Measurements from ENCODE around the gene CYSLTR2. TPM values are rescaled to one million over a fixed set of nuclear protein-coding genes. Genes with fewer than 3 reads are reported as not detected.

CYSLTR2 gene
- total RNA-seq, 2 experiments from 2014 or later = 1.3 to 1.7 TPM

GRCh38 chr13:48631441-48631840 lies 22.3 kb upstream of the CYSLTR2 start:
- Mint-ChIP-seq H3K36me3 (ENCODE audit: low read depth) (peaks cover 2% of the 10 kb centered on the region), H3K27ac (no peak overlapping the region), H3K4me3 (no peak overlapping the region), H3K9me3 (peaks cover 13% of the 10 kb centered on the region), H3K4me1 (ENCODE audit: low read depth) (peaks cover 4% of the 10 kb centered on the region), H3K27me3 (ENCODE audit: low read depth) (no peaks in the 10 kb centered on the region)
- intact Hi-C loops (cut with micrococcal nuclease) = no loop called here
- no peak for DNase-seq
- CTCF ChIA-PET = interaction anchor here (1.1 to 2.8 kb wide), 3 partner anchors 15 to 137 kb away, joined by 3 to 8 read pairs (median 3); no protein-coding TSS in a partner anchor

GRCh38 chr13:48633700-48634099 lies 20.0 kb upstream of the CYSLTR2 start:
- H3K36me3 Mint-ChIP-seq (ENCODE audit: low read depth) = peaks cover 2% of the 10 kb centered on the region
- intact Hi-C loops (cut with micrococcal nuclease) = no loop called here
- no peak for DNase-seq
- no peak overlapping the region for H3K4me3 Mint-ChIP-seq
- H3K9me3 Mint-ChIP-seq = peaks cover 16% of the 10 kb centered on the region
- CTCF ChIA-PET = no interaction called here
- no peaks in the 10 kb centered on the region for H3K27me3 Mint-ChIP-seq (ENCODE audit: low read depth)
- peaks cover 4% of the 10 kb centered on the region for H3K4me1 Mint-ChIP-seq (ENCODE audit: low read depth)
- H3K27ac Mint-ChIP-seq = peak overlapping the region; percentile 14

DNA sequence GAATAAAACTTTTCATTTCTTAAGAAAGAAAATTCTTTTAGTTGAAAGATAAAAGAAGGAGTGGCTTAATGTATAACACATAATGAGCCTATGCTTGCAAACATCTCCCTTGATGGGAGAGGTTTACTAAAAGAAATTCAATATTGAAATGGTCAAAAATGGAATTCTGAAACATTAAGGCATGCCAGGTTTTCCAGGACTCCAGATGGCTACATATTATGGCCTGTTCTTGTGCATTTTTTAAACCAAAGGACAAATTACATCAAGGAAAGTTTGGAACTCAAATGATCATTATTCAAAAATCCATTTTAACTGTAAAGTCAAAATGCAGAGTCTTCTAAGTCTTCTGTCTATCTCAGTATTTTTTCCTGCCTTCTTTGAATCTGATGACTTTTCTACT lies 19.1 kb upstream of the CYSLTR2 start:
- intact Hi-C loops (cut with micrococcal nuclease) = no loop called here
- CTCF ChIA-PET = interaction anchor here (0.6 to 1.0 kb wide), 3 partner anchors 10 to 95 kb away, joined by 3 to 4 read pairs (median 3); no protein-coding TSS in a partner anchor
- Mint-ChIP-seq H3K9me3 (peaks cover 16% of the 10 kb centered on the region), H3K4me3 (no peak overlapping the region), H3K27ac (no peak overlapping the region), H3K27me3 (ENCODE audit: low read depth) (no peaks in the 10 kb centered on the region), H3K36me3 (ENCODE audit: low read depth) (peaks cover 2% of the 10 kb centered on the region), H3K4me1 (ENCODE audit: low read depth) (peaks cover 4% of the 10 kb centered on the region)
- no peak for DNase-seq

DNA sequence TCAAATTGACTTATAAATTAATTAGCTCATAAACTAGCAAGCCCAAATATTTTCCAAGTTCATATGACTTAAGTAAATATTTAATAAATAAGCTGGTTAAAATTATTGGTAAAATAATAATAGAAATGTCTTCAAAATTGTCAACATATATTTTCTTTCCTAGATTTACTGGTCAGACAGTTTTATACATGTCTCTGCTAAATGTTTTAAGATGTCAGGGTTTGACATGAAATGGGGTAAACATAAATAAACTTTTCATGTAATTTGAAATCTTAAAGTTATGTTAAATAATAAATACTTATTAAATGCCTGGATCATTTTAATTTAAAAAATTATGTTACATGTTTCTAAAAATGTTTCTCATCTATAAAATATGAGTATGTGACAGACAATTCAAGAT lies 18.3 kb upstream of the CYSLTR2 start:
- DNase-seq = no peak
- CTCF ChIA-PET = interaction anchor here (0.6 to 1.0 kb wide), 4 partner anchors 11 to 96 kb away, joined by 3 read pairs; no protein-coding TSS in a partner anchor
- Mint-ChIP-seq H3K27ac (no peak overlapping the region), H3K27me3 (ENCODE audit: low read depth) (no peaks in the 10 kb centered on the region), H3K4me3 (no peak overlapping the region), H3K4me1 (ENCODE audit: low read depth) (peaks cover 4% of the 10 kb centered on the region), H3K9me3 (peaks cover 16% of the 10 kb centered on the region), H3K36me3 (ENCODE audit: low read depth) (peaks cover 2% of the 10 kb centered on the region)
- intact Hi-C loops (cut with micrococcal nuclease) = no loop called here

GRCh38 chr13:48636550-48636949 lies 17.2 kb upstream of the CYSLTR2 start:
- Mint-ChIP-seq H3K36me3 (ENCODE audit: low read depth) (peaks cover 2% of the 10 kb centered on the region), H3K9me3 (peaks cover 16% of the 10 kb centered on the region), H3K4me3 (no peak overlapping the region), H3K27ac (no peak overlapping the region), H3K27me3 (ENCODE audit: low read depth) (no peaks in the 10 kb centered on the region), H3K4me1 (ENCODE audit: low read depth) (peaks cover 4% of the 10 kb centered on the region)
- intact Hi-C loops (cut with micrococcal nuclease) = no loop called here
- DNase-seq = no peak
- CTCF ChIA-PET = no interaction called here

GRCh38 chr13:48637601-48638000 lies 16.1 kb upstream of the CYSLTR2 start:
- intact Hi-C loops (cut with micrococcal nuclease) = no loop called here
- peaks cover 4% of the 10 kb centered on the region for H3K4me1 Mint-ChIP-seq (ENCODE audit: low read depth)

DNA sequence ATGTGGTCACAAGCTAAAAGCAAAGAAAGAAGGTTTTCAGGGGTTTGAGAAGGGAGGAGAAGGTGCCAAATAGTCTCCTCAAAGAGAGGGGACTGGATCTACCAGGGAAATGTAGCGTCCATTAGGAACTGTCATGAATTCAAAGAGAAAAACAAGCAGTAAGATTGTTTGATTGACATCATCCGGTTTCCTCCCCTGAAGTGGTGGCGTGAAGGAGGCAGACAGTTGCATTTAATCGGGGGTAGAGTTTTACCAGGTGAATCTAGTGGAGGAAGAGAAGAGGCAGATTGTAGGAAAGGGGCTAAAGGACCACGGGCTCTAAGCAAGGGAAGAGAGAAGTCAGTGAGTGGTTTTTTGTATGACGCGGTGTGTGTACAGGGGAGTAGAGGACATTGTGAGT lies 13.0 kb upstream of the CYSLTR2 start:
- no peaks in the 10 kb centered on the region for H3K36me3 Mint-ChIP-seq (ENCODE audit: low read depth)

More at GRCh38 chr13:48637601-48638000, 16.1 kb upstream of the CYSLTR2 start:
- CTCF ChIA-PET = no interaction called here
- DNase-seq = no peak
- Mint-ChIP-seq H3K27me3 (ENCODE audit: low read depth) (no peaks in the 10 kb centered on the region), H3K9me3 (peaks cover 16% of the 10 kb centered on the region), H3K4me3 (no peak overlapping the region), H3K36me3 (ENCODE audit: low read depth) (peaks cover 2% of the 10 kb centered on the region), H3K27ac (no peak overlapping the region)

DNA sequence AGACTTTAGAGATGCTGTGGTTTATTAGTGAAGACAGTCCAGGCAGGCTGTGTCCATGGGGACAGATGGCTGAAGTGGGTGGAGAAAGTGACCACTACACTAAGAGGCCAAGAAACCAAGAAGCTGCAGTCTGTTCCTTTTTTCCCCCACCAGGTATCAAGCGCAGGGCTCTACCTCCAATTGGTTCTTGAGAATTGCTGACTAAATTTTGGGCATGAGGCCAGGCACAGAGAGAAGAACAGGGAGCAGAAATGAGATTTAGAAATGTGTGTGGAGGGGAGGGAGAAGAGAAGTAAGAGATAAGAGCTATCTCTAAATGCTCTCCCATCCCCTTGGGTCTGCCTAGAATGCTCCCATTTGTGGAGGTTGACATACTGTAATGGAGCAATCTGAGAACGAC lies 12.3 kb upstream of the CYSLTR2 start:
- no peak for DNase-seq
- H3K36me3 Mint-ChIP-seq (ENCODE audit: low read depth) = no peaks in the 10 kb centered on the region
- intact Hi-C loops (cut with micrococcal nuclease) = no loop called here
- no peak overlapping the region for H3K4me3 Mint-ChIP-seq
- no peak overlapping the region for H3K27ac Mint-ChIP-seq
- no peaks in the 10 kb centered on the region for H3K4me1 Mint-ChIP-seq (ENCODE audit: low read depth)
- no peaks in the 10 kb centered on the region for H3K27me3 Mint-ChIP-seq (ENCODE audit: low read depth)
- H3K9me3 Mint-ChIP-seq = peaks cover 2% of the 10 kb centered on the region
- CTCF ChIA-PET = interaction anchor here (0.6 kb wide), 1 partner anchor 254 kb away, joined by 4 read pairs; no protein-coding TSS in a partner anchor

More for the DNA sequence above, 13.0 kb upstream of the CYSLTR2 start:
- DNase-seq = no peak
- H3K9me3 Mint-ChIP-seq = peaks cover 7% of the 10 kb centered on the region
- no peak overlapping the region for H3K4me3 Mint-ChIP-seq
- H3K4me1 Mint-ChIP-seq (ENCODE audit: low read depth) = no peaks in the 10 kb centered on the region
- H3K27ac Mint-ChIP-seq = no peak overlapping the region
- CTCF ChIA-PET = interaction anchor here (0.6 kb wide), 1 partner anchor 254 kb away, joined by 4 read pairs; no protein-coding TSS in a partner anchor
- H3K27me3 Mint-ChIP-seq (ENCODE audit: low read depth) = no peaks in the 10 kb centered on the region
- intact Hi-C loops (cut with micrococcal nuclease) = no loop called here

- Mint-ChIP-seq H3K27ac (no peak overlapping the region), H3K36me3 (ENCODE audit: low read depth) (no peaks in the 10 kb centered on the region), H3K4me1 (ENCODE audit: low read depth) (no peaks in the 10 kb centered on the region), H3K4me3 (no peak overlapping the region), H3K9me3 (no peaks in the 10 kb centered on the region), H3K27me3 (ENCODE audit: low read depth) (no peaks in the 10 kb centered on the region)
- intact Hi-C loops (cut with micrococcal nuclease) = no loop called here
- CTCF ChIA-PET = interaction anchor here (0.6 kb wide), 1 partner anchor 49 kb away, joined by 3 read pairs; no protein-coding TSS in a partner anchor
- no peak for DNase-seq
Observed at GRCh38 chr13:48642061-48642460, 11.7 kb upstream of the CYSLTR2 start.

DNA sequence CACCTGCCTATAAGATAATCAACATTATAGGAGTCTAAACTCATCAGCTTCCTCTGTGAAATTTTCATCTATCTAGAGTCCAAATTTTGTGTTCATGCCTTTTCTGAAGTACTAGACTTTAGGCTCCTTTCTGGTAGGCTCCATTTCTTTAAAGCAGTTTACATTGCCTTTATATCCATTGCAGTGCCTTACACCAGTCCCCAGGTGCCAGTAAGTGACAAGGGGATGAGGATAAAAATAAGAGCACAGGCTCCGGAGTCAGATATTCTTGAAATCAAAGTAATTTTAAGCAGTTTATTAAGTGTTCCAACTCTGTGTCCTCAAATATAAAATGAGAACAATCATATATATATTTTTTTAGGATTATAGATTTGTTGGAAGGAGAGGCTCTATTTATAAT lies 10.6 kb upstream of the CYSLTR2 start:
- CTCF ChIA-PET = no interaction called here
- H3K27me3 Mint-ChIP-seq (ENCODE audit: low read depth) = no peaks in the 10 kb centered on the region
- no peak overlapping the region for H3K4me3 Mint-ChIP-seq
- no peaks in the 10 kb centered on the region for H3K9me3 Mint-ChIP-seq
- no peaks in the 10 kb centered on the region for H3K4me1 Mint-ChIP-seq (ENCODE audit: low read depth)
- intact Hi-C loops (cut with micrococcal nuclease) = loop anchor here (1.0 kb wide), 1 partner anchor 126 kb away; no protein-coding TSS in a partner anchor
- DNase-seq = no peak
- H3K27ac Mint-ChIP-seq = no peak overlapping the region
- no peaks in the 10 kb centered on the region for H3K36me3 Mint-ChIP-seq (ENCODE audit: low read depth)

DNA sequence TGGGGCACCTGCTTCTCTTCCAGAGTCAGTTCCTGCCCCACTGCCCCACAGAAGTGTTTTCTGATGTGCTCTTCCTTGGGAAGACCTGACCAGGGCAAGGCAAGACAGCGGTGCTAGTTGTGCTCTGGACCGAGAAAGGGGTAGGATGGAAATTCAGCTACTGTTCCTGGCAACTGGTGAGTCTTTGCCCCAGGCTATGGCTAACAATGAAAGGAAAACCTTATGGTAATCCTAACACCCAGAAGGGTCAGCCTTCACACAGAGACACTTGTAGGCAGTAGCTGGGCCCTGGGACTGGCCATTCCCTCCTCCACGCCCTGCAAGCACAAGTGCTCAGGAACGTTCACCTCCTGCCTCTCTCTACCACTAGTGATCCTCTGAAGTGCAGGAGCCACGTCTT lies 9.6 kb upstream of the CYSLTR2 start:
- H3K27ac Mint-ChIP-seq = no peak overlapping the region
- no peak overlapping the region for H3K4me3 Mint-ChIP-seq
- no peaks in the 10 kb centered on the region for H3K36me3 Mint-ChIP-seq (ENCODE audit: low read depth)
- no peaks in the 10 kb centered on the region for H3K4me1 Mint-ChIP-seq (ENCODE audit: low read depth)
- H3K9me3 Mint-ChIP-seq = no peaks in the 10 kb centered on the region
- H3K27me3 Mint-ChIP-seq (ENCODE audit: low read depth) = no peaks in the 10 kb centered on the region
- CTCF ChIA-PET = interaction anchor here (0.6 kb wide), 1 partner anchor 80 kb away, joined by 4 read pairs; no protein-coding TSS in a partner anchor
- DNase-seq = no peak
- intact Hi-C loops (cut with micrococcal nuclease) = no loop called here

DNA sequence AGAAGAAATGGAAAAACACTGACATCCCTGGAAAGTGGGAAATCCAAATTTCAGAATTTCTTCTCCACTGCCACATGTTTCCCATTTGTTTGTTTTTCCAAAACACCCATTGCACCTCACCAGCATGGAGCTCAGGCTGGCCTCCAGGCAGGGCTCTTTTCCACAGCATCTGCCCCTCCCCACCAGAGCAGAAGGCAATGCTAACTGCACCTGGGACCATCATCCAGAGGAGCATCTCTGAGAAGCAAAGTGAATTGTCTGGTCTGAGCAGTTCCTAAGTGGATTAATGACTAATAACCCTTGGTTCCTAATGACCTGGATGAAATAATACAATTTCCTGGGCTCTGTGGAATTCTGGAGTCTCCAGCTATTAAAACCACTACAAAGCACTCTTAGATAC lies 8.8 kb upstream of the CYSLTR2 start:
- intact Hi-C loops (cut with micrococcal nuclease) = no loop called here
- CTCF ChIA-PET = interaction anchor here (0.8 kb wide), 1 partner anchor 13 kb away, joined by 3 read pairs; no protein-coding TSS in a partner anchor
- no peaks in the 10 kb centered on the region for H3K9me3 Mint-ChIP-seq
- no peaks in the 10 kb centered on the region for H3K36me3 Mint-ChIP-seq (ENCODE audit: low read depth)
- no peak overlapping the region for H3K27ac Mint-ChIP-seq
- H3K4me1 Mint-ChIP-seq (ENCODE audit: low read depth) = no peaks in the 10 kb centered on the region
- no peak for DNase-seq
- H3K4me3 Mint-ChIP-seq = no peak overlapping the region
- H3K27me3 Mint-ChIP-seq (ENCODE audit: low read depth) = no peaks in the 10 kb centered on the region

DNA sequence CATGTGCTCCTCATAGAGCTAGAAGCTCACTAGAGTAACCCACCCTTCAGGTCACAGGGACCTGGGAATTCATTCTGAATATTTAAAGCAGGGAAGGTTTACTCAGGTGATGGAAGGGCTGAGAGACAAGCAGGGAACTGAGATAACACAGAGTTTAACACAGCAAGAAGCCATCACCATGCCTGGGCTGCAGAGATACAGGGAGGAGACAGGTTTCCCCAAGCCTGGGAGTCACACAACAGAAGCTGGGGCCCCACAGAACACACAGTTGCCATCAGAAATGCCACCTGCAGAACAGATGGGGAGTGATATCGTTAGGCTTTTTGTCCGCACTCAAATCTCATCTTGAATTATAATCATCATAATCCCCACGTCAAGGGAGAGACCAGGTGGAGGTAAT lies 7.9 kb upstream of the CYSLTR2 start:
- Mint-ChIP-seq H3K27ac (no peak overlapping the region), H3K36me3 (ENCODE audit: low read depth) (no peaks in the 10 kb centered on the region), H3K27me3 (ENCODE audit: low read depth) (no peaks in the 10 kb centered on the region), H3K9me3 (no peaks in the 10 kb centered on the region), H3K4me1 (ENCODE audit: low read depth) (no peaks in the 10 kb centered on the region), H3K4me3 (no peak overlapping the region)
- intact Hi-C loops (cut with micrococcal nuclease) = no loop called here
- DNase-seq = no peak
- CTCF ChIA-PET = interaction anchor here (0.8 kb wide), 1 partner anchor 14 kb away, joined by 3 read pairs; no protein-coding TSS in a partner anchor

All from activated naive CD4-positive, alpha-beta T cell treated with anti-CD3 and anti-CD28 coated beads for 36 hours (primary cell).